Activated CD8-positive, alpha-beta memory T cell treated with anti-CD3 and anti-CD28 coated beads for 24 hours (primary cell): ENCODE results near the gene PTGDR.
A peak's percentile ranks its signal among the peaks of the same experiment; 100 is the strongest.

Experiments
- DNase-seq: peaks from one replicate; pipeline ENCODE4 v3.0.0-alpha.2; 2020

PTGDR gene

GRCh38 chr14:52267501-52268278, at the start of gene PTGDR:
PTGDR (plus strand) TSS chr14:52267698; CDS start chr14:52267815, 117 bp downstream.
- peak; percentile 78 for DNase-seq

DNA sequence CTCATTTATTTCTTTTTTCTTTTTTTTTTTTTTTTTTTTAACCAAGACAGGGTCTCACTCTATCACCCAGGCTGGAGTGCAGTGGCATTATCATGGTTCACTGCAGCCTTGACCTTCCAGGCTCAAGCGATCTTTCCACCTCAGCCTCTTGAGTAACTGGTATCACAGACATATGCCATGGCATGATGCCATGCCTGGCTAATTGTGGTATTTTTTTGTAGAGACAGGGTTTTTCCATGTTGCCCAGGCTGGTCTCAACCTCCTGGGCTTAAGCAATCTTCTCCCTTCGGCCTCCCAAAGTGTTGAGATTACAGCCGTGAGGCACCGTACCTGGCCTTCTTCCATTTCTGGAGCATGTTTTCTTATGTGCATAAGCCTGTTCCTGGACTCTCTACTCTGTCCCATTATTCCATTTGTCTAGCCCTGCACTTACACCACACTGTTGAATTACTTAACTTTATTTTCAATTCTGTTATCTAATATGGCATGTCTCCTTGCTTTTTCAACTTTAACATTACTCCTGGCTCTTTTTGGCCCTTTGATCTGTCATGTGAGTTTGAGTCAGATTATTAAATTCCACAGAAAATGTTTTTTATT, 47.9 kb upstream of the PTGDR start:
- no peak for DNase-seq

DNA sequence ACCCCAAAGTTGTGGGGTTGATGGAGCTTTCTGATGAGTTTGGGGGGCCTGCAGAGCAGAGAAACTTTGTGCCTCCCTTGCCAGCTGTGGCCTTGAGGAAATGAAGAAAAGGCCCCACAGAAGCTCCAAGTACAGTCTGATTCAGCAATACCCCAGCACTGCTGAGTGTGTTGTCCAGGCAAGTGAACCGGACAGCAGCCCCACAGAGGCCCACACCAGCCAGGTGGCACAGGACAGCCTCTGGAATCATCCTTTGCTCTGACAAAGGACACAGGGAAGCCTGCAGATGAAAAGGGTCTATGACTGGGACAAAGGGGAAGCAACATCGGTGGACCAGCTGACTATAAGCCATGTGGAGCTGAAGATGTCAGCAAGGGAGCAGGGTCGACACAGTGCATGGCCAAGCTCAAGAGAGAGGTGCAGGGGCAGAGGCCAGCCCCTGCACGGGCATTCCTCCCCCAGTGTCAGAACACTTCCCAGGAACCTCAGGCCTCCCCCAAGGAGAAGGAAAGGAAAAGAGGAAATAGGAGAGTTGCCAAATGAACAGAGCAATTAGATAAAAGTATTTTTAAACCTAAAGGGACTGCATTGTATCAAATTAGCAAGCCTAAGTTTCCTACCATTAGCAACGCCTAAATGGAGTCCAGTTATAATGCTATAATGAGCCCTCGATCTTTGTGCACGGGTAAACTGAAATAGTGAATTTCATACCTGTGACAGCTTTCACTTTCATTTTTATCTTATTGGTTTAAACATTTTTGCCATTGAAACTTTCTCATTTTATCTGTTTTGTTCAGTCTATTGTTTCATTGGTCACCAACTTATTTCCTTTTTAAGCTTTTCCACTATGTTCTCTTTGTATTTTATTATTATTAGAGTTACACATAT, 46.3 kb upstream of the PTGDR start:
- DNase-seq = peak; percentile 59

DNA sequence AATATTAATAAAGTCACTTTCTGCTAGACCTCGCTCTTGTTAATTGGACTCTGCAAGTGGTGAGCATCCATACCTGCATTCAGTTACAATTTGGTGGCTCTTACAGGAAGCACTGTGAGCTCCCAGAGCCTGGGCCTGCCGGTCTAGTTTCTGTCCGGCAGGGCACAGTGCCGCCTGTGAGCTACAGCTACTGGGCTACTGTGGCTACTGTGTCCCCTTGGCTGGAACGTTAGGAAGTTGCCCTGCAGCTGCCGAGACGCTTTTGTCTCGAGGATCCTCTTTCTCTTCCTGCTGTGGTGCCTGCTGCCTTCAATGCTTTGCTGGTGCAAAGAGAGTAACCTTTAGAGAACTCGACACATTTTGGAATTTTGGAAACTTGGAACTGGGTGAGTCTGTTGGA, 44.6 kb upstream of the PTGDR start:
- no peak for DNase-seq

- no peak for DNase-seq
Measured at GRCh38 chr14:52227619-52228222, 39.8 kb upstream of the PTGDR start.

- DNase-seq = no peak
Measured at GRCh38 chr14:52233693-52234092, 33.8 kb upstream of the PTGDR start.

DNA sequence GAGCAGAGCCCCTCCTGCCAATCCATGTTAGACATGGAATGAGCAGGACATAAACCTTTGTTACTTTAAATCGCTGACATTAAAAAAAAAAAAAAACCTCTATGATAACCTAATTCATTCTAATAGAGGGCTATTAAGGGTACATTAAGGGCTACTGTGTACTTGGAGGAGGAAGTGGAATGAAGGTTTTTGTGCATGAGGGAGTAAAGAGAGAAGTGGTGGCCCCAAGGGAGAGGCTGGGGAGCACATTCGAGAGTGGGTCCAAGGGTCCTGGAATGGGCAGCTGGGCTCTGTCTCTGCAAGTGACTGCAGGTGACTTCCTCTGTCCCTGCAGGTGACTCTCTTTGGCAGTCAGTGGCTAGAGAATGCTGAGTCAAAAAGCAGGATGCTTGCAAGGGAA, 32.1 kb upstream of the PTGDR start:
- DNase-seq = no peak

DNA sequence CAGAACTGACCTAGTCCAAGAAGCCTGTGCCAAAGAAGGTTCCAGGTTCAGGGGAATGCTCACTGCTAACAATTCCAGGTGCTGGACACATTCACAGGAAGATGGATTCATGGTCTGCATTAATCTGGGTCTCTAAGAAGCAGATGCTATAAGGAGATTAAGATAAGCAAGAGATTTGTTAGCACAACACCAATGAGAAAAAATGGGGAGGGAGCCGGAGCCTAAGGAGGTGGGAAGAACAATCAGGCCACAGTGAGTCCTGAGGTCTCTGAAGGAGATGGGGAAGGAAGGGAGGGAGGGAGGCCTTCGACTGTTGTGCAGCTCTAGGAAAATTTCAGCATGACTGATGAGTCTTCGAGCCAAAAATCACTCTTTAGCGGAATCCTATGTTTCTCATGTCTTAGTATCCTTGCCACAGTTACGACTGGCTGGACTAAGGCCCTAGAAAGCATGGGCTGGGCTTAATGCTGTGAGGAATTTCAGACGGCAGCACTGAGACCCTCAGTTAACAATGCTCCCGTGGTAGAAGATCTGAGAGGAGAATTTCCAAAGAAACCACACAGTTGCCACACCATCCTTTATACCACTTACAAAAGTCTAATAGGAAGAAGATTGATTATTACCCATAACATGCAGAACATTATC, 31.5 kb upstream of the PTGDR start:
- no peak for DNase-seq

- DNase-seq = no peak
Measured at GRCh38 chr14:52238682-52239081, 28.8 kb upstream of the PTGDR start.

DNA sequence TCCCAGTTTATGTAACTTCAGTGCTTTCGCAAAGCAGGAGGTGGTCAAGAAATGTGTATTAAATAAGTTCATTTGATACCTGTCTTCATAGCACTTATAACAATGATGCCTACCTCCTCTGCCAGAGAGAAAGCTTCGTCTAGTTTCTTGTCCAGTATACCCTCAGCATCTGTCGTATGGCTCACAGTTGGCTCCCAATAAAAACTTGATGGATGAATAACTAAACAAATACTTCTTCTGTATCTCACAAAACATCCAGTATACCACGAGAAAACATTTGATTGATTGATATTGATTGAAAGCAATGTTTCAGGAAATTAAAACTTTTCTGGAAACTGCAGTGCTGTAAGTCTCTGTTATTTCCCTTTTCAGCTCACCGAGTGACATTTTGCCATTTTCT, 26.9 kb upstream of the PTGDR start:
- DNase-seq = no peak

DNA sequence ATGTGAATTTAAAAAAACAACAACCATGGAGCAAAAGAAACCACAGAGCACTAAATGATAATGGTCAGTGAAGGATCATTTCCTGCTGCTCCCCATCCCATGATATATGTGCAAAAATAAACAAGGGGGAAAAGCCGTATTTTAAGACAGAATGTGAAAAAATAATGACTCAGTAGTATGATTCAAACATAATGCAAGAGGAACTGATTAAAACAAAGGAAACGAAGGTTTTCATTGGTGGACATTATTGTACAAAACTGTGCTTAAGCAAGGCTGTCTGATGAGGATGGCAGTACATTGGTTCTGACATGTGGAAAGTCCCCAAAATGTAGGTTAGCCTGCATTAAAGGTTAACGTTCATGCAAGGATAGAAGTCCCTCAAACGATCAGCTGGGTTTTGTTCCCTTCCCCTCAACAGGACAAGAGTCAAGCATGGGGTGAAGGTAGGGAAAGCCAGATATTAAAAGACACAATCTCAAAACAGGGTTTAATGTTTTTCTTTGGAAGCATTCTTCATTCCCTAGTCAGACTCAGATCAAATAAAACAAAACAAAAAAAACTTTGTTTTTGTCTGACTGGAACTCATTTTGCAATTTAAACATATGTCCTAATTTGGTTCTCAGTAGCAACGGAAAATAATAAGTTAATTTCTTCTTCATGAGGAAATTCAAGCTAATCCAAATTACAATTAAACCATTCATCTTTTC, 26.3 kb upstream of the PTGDR start:
- DNase-seq = no peak

- DNase-seq = no peak
Measured at GRCh38 chr14:52244328-52244727, 23.2 kb upstream of the PTGDR start.

DNA sequence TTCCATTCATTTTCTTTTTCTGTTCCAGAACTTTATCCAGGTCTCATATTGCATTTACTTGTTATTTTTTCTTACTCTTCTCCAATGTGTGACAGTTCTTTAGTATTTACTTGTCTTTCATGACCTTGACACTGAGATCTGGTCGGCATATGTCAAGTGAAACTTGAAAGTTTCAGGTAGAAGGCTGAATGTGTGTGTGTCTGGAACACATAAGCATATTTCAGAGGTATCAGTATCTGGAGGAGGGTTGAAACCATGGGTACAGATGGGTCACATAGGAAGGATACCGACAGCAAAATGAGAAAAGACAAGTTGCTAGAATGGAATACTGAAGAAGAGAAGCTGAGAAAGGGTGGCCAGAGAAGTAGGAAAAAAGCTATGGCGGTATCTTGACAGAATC, 22.5 kb upstream of the PTGDR start:
- DNase-seq = no peak

GRCh38 chr14:52248057-52248456, 19.4 kb upstream of the PTGDR start:
- no peak for DNase-seq

GRCh38 chr14:52251724-52252123, 15.8 kb upstream of the PTGDR start:
- no peak for DNase-seq

DNA sequence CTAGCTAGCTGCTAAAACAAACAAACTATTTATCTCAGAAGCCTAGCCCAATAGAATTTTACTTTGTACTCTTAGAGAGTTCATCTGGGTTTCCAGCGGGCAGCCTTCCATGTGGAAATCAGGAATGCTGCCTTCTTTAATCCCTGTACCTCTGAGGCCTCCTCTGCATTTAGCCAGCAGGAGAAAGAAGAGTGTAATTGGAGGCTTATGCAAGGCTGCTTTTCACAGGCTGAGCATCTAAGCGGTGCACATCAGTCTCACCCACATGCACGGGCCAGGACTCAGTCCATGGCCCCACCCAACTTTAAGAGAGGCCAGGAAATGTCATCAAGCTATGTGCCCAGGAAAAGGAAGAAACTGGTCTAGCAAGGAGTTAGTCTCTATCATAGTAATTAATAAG, 14.0 kb upstream of the PTGDR start:
- DNase-seq = no peak

- no peak for DNase-seq
Measured at GRCh38 chr14:52254086-52254485, 13.4 kb upstream of the PTGDR start.

DNA sequence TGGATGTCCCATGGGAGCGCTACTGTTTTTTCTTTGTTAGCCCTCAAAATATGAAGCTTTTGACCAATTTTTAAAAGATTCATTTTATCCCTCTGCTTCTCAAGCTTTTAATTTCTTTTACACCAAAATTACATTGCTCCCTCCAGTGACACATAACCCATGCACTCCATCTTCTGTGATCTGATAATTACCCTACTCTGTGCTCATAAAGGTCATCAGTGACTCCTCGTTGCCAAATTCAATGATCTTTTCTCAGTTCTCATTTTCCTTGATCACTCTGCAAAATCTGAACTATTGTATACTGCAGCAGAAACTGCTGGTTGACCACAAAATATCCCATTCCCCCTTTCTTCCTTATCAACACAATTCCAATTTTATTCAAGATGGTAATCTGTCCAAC, 8.7 kb upstream of the PTGDR start:
- DNase-seq = no peak

- DNase-seq = no peak
Measured at GRCh38 chr14:52259434-52259833, 8.1 kb upstream of the PTGDR start.

GRCh38 chr14:52262600-52262999, 4.9 kb upstream of the PTGDR start:
- no peak for DNase-seq

DNA sequence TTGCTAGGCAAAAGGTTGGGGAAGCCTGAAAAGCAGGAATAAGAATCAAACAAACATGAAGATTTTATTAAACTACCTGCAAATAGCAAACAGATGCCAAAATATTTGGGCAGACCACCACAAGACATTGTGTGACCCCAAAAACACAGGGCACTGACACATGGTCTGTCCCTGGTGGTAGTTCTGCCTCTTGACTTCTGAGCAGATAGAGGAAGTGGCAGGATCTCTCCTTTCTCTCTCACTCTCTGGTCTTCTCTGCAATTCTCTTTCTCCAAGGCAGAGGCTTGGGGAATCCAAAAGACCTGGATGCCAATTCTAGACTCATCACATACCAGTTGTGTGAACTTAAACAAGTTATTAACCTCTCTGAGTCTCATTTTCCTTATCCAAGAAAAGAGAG, 4.3 kb upstream of the PTGDR start:
- no peak for DNase-seq

DNA sequence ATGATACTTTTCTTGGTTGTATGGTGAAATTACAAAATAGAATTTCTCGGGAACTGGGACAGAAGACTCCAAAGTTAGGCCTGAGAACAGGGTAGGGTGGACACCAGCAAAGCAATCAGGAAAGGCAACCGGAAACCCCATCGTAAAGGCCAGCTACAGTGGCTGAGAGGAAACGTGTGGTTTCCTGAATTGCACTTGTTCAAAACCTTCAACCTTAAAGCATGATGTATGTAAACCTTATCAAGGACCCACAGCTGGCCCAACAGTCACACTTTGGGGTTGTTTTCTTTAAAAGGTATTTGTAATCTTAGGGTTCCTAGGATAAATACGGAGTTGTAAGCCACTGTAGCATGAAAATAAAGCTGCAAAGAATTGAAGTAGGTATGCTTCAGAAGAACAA, 2.2 kb upstream of the PTGDR start:
- no peak for DNase-seq
